Measurements from ENCODE around the gene NOP53. TPM values are rescaled to one million over a fixed set of nuclear protein-coding genes. Genes with fewer than 3 reads are reported as not detected.
A peak's percentile ranks its signal among the peaks of the same experiment; 100 is the strongest.
"Not testable (repeated sequence)": the region's sequence is repeated elsewhere in the genome, so short reads cannot be mapped to it uniquely, and the experiment has no call there.

The NOP53 gene
- polyA plus RNA-seq, 10 donors: 398 to 594 (median 527) TPM

DNA sequence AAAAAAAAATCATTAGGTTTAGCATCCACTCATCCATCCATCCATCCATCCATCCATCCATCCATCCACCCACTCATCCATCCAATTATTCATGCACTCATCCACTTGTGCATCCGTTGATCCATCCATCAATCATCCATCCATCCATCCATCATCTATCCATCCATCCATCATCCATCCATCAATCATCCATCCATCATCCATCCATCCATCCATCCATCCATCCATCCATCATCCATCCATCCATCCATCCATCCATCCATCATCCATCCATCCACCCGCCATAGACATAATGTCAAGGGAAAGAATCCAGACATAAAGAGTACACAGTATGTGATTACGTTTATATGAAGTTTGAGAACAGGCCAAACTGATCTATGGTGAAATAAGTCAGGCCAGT lies 24.2 kb downstream of the NOP53 start:
- no peak for DNase-seq

DNA sequence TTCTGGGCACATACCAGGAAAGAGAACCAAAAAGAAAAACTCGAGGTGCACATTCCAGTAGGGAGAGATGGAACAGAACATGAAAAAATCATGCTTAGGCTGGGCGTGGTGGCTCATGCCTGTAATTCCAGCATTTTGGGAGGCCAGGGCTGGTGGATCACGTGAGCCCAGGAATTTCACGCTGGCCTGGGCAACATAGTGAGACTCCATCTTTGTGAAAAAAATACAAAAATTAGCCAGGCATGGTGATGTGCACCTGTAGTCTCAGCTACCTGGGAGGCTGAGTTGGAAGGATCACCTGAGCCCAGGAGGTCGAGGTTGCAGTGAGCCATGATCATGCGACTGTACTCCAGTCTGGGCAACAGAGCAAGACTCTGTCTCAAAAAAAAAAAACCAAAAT lies 25.9 kb downstream of the NOP53 start:
- DNase-seq: not testable (repeated sequence)

- DNase-seq: no peak
Observed at GRCh38 chr19:47776568-47776967, 31.2 kb downstream of the NOP53 start.

- DNase-seq: not testable (repeated sequence)
Observed at GRCh38 chr19:47777245-47778048, 32.1 kb downstream of the NOP53 start.

- DNase-seq: peak; percentile 81 to 93 (median 84)
Observed at GRCh38 chr19:47778049-47778953, 33.0 kb downstream of the NOP53 start, which contains the start of gene SELENOW. Gene SELENOW, plus strand, starts transcription at chr19:47778703. Its CDS starts 83 bp downstream, at chr19:47778786.

GRCh38 chr19:47778954-47779351 lies 33.6 kb downstream of the NOP53 start:
- DNase-seq: peak in 1 of 3 donors; percentile 56

- DNase-seq: peak in 1 of 3 donors; percentile 44
Observed at GRCh38 chr19:47779524-47780214, 34.3 kb downstream of the NOP53 start.

- DNase-seq: no peak
Observed at GRCh38 chr19:47780215-47780551, 34.8 kb downstream of the NOP53 start.

DNA sequence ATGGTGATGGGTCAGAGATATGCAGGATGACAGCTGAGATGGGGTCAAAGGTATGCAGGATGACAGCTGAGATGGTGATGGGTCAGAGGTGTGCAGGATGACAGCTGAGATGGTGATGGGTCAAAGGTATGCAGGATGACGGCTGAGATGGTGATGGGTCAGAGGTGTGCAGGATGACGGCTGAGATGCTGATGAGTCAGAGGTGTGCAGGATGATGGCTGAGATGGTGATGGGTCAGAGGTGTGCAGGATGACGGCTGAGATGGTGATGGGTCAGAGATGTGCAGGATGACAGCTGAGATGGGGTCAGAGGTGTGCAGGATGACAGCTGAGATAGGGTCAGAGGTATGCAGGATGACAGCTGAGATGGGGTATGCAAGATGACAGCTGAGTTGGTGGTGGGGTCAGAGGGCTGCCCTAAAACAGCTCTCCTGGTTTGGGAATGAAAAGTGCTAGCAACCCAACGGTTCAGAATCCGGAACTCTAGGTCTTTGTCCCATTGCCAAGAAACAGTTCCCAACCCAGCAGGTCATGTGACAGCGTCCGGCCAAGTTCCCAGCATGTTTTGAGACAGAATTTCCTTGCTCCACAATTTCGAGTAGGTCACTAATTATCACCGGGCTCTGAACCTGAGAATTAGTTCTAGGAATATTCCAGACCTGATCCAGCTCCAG lies 36.4 kb downstream of the NOP53 start:
- no peak for DNase-seq

DNA sequence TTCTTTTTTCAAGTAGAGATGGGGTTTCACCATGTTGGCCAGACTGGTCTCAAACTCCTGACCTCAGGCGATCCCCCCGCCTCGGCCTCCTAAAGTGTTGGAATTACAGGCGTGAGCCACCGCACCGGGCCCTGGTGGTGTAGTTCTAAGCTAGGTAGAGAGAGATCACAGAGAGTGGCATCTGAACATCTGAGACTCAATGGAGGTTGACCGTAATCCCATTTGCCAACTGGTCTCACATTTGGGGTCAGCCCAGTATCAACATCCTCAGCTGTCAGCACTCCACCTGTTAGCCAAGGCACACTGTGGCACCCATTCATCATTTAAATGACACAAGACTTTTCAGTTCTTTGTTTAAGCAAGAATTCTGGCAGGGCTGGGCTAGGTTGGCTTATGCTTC lies 41.2 kb downstream of the NOP53 start:
- peak in 2 of 3 donors; percentile 45 to 55 for DNase-seq

- not testable (repeated sequence) for DNase-seq
Observed at GRCh38 chr19:47787307-47787706, 42.0 kb downstream of the NOP53 start.

GRCh38 chr19:47789811-47790210 lies 44.5 kb downstream of the NOP53 start:
- not testable (repeated sequence) for DNase-seq

DNA sequence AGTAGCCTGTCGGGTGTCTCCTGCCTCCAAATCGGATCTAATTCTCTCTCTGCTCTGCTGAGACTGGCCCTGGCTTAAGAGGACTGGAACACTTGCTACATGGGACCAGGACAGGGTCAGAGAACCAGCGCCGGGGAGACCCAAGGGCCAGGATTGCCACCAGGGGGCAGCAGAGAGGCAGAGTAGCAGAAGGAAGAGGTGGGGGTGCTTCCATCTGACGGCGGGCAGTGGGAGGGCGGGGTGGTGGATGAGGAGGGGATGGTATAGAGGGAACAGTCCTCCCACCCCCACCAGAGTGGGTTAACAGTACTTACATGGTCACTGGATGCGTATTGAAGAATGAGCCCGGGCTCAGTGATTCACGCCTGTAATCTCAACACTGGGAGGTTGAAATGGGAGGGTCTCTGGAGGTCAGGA lies 45.1 kb downstream of the NOP53 start:
- DNase-seq: peak in 2 of 3 donors; percentile 71

GRCh38 chr19:47792616-47793015 lies 47.3 kb downstream of the NOP53 start:
- DNase-seq: no peak

DNA sequence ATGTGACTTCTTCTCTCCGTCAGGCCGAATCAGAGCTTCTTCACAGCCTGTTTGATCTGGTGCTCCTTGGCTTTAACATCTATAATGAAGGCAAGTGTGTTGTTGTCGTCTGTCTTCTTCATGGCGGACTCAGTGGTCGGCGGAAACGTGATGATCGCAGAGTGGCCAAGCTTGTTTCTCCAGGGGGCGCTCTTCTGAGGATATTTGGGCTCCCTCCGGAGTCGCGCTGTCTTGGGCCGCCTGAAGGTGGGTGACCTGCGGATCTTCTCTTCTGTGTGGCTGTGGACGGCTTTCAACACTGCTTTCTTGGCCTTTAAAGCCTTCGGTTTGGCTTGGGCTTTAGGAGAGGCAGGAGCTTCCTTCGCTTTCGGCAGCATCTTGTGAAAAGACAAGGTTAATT lies 49.2 kb downstream of the NOP53 start:
- DNase-seq: no peak

GRCh38 chr19:47796785-47797184 lies 51.4 kb downstream of the NOP53 start:
- no peak for DNase-seq

DNA sequence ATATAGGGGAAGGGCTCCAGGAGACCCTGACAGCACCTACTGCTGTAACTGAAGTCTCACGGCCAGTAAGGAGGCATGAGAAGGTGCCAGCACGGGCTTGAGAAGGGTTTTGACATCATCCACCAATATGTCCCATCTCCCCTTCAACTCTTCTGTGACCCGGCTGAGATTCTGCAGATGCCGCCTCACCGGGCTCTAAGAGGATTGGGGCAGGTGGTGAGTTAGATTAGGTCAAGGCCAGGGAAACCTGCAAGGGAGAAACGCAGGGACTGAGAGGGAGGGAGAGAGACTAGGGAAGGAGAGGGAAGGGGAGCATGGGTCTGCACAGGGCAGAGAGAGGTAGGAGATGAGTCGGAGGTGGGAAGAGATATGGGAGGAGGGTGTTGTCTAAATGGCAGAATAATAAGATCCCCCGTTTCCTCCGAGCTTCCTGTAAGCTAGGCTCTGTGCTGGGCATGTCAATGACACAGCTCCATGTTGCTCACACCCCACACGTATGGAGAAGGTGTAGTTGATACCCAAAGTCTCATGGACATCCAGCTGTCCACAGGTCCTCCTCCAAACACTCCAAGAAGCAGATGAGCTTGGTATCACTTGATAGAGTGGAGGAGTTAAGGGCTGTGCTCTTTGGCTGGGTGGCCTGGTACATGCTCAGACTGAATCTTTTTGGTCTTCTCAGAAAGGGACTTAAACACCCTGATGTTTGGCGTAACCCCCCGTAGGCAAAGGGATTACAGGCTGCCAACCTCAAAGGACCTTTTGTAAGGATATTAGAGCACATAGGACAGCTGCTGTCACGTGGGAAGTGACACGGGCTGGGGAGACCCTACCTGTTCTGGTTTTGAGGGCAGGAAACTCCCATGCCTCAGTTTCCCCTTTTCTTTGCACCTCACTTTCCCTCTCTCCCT lies 52.9 kb downstream of the NOP53 start:
- DNase-seq: no peak

GRCh38 chr19:47798904-47799266 lies 53.5 kb downstream of the NOP53 start:
- DNase-seq: no peak

DNA sequence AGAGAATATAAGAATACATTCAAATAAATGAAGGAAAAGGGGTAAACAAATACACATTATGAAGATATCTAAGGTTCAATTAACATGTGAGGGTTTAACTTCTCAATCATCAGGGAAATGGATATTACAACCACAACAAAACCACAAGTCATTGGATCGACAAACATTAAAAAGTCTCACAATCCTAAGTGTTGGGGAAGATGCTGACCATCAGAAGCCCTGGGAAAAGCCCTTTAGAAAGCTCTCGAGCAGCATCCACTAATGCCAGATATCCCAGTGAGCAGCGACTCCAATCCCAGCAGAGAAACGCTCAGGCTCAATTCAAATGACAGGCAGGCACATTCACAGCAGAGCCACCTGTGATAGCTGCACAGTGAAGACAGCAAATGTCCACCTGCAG lies 55.9 kb downstream of the NOP53 start:
- DNase-seq: no peak

- DNase-seq: no peak
Observed at GRCh38 chr19:47802521-47803043, 57.2 kb downstream of the NOP53 start.

All from muscle of back (tissue), 11 donors.